ENCODE results near the gene SMAD2. TPM values are rescaled to one million over a fixed set of nuclear protein-coding genes. Genes with fewer than 3 reads are reported as not detected.

SMAD2 gene
- total and polyA plus RNA-seq, 2 experiments from 2014 or later = 30.9 to 90.7 TPM

DNA sequence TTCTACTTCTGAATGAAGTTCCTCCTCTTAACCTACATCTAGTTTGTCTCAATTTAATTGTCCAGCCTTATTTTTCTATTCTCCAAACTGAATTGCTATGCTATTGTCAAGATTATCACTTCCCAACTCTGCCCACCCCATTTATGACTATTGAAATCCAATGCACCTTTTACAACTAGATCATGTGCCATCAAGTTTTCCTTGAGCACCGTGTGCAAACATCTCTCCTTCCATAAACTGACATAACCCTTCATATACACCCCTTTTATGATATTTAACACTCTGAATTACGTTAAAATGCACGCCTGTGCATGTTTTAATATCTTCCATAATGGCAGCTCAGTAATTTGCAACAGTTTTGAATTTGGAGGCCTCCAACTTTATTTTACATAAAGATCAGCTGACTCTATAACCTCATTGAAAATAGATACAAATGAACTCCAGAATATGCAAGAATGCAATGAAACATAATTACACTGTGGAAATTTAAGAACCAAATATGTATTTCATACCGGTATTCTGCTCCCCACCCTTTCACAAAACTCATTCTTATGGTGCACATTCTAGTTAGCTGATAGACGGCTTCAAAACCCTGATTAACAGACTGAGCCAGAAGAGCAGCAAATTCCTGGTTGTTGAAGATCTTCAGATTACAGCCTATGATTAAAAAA, 85.5 kb downstream of the SMAD2 start:
- H3K9me2 ChIP-seq (ENCODE audit: insufficient read depth) = no peaks in the 10 kb centered on the region
- no peaks in the 10 kb centered on the region for H3K4me1 ChIP-seq (ENCODE audit: insufficient read depth)
- H3K4me2 ChIP-seq = no peak overlapping the region
- no peak for TF ChIP-seq ETS1 (IDR thresholded peaks at IDR 0.05)
- TF ChIP-seq, protein P1, sequence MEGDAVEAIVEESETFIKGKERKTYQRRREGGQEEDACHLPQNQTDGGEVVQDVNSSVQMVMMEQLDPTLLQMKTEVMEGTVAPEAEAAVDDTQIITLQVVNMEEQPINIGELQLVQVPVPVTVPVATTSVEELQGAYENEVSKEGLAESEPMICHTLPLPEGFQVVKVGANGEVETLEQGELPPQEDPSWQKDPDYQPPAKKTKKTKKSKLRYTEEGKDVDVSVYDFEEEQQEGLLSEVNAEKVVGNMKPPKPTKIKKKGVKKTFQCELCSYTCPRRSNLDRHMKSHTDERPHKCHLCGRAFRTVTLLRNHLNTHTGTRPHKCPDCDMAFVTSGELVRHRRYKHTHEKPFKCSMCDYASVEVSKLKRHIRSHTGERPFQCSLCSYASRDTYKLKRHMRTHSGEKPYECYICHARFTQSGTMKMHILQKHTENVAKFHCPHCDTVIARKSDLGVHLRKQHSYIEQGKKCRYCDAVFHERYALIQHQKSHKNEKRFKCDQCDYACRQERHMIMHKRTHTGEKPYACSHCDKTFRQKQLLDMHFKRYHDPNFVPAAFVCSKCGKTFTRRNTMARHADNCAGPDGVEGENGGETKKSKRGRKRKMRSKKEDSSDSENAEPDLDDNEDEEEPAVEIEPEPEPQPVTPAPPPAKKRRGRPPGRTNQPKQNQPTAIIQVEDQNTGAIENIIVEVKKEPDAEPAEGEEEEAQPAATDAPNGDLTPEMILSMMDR (conservative IDR thresholded peaks at IDR 0.05; ENCODE audit: low read depth in 2 of 2) = no peak
- TF ChIP-seq POLR2AphosphoS5 (IDR thresholded peaks at IDR 0.05; ENCODE audit: low read depth) = no peak
- TF ChIP-seq STAT1 (IDR thresholded peaks at IDR 0.05; ENCODE audit: unreplicated experiment) = no peak
- no peak for TF ChIP-seq ZNF114 (CRISPR knock-in tag; IDR thresholded peaks at IDR 0.05)
- TF ChIP-seq ZNF331 (CRISPR knock-in tag; IDR thresholded peaks at IDR 0.05; ENCODE audit: low read depth) = no peak
- TF ChIP-seq, protein P2, sequence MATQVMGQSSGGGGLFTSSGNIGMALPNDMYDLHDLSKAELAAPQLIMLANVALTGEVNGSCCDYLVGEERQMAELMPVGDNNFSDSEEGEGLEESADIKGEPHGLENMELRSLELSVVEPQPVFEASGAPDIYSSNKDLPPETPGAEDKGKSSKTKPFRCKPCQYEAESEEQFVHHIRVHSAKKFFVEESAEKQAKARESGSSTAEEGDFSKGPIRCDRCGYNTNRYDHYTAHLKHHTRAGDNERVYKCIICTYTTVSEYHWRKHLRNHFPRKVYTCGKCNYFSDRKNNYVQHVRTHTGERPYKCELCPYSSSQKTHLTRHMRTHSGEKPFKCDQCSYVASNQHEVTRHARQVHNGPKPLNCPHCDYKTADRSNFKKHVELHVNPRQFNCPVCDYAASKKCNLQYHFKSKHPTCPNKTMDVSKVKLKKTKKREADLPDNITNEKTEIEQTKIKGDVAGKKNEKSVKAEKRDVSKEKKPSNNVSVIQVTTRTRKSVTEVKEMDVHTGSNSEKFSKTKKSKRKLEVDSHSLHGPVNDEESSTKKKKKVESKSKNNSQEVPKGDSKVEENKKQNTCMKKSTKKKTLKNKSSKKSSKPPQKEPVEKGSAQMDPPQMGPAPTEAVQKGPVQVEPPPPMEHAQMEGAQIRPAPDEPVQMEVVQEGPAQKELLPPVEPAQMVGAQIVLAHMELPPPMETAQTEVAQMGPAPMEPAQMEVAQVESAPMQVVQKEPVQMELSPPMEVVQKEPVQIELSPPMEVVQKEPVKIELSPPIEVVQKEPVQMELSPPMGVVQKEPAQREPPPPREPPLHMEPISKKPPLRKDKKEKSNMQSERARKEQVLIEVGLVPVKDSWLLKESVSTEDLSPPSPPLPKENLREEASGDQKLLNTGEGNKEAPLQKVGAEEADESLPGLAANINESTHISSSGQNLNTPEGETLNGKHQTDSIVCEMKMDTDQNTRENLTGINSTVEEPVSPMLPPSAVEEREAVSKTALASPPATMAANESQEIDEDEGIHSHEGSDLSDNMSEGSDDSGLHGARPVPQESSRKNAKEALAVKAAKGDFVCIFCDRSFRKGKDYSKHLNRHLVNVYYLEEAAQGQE (IDR thresholded peaks at IDR 0.05; ENCODE audit: unreplicated experiment) = no peak
- TF ChIP-seq JUNB (IDR thresholded peaks at IDR 0.05; ENCODE audit: unreplicated experiment) = no peak
- TF ChIP-seq EZH2phosphoT487 (IDR thresholded peaks at IDR 0.05; ENCODE audit: unreplicated experiment) = no peak
- TF ChIP-seq NANOG (IDR thresholded peaks at IDR 0.05; ENCODE audit: borderline replicate concordance) = no peak
- TF ChIP-seq EZH2 (IDR thresholded peaks at IDR 0.05; ENCODE audit: low read depth, unreplicated experiment) = no peak
- TF ChIP-seq, protein P3, sequence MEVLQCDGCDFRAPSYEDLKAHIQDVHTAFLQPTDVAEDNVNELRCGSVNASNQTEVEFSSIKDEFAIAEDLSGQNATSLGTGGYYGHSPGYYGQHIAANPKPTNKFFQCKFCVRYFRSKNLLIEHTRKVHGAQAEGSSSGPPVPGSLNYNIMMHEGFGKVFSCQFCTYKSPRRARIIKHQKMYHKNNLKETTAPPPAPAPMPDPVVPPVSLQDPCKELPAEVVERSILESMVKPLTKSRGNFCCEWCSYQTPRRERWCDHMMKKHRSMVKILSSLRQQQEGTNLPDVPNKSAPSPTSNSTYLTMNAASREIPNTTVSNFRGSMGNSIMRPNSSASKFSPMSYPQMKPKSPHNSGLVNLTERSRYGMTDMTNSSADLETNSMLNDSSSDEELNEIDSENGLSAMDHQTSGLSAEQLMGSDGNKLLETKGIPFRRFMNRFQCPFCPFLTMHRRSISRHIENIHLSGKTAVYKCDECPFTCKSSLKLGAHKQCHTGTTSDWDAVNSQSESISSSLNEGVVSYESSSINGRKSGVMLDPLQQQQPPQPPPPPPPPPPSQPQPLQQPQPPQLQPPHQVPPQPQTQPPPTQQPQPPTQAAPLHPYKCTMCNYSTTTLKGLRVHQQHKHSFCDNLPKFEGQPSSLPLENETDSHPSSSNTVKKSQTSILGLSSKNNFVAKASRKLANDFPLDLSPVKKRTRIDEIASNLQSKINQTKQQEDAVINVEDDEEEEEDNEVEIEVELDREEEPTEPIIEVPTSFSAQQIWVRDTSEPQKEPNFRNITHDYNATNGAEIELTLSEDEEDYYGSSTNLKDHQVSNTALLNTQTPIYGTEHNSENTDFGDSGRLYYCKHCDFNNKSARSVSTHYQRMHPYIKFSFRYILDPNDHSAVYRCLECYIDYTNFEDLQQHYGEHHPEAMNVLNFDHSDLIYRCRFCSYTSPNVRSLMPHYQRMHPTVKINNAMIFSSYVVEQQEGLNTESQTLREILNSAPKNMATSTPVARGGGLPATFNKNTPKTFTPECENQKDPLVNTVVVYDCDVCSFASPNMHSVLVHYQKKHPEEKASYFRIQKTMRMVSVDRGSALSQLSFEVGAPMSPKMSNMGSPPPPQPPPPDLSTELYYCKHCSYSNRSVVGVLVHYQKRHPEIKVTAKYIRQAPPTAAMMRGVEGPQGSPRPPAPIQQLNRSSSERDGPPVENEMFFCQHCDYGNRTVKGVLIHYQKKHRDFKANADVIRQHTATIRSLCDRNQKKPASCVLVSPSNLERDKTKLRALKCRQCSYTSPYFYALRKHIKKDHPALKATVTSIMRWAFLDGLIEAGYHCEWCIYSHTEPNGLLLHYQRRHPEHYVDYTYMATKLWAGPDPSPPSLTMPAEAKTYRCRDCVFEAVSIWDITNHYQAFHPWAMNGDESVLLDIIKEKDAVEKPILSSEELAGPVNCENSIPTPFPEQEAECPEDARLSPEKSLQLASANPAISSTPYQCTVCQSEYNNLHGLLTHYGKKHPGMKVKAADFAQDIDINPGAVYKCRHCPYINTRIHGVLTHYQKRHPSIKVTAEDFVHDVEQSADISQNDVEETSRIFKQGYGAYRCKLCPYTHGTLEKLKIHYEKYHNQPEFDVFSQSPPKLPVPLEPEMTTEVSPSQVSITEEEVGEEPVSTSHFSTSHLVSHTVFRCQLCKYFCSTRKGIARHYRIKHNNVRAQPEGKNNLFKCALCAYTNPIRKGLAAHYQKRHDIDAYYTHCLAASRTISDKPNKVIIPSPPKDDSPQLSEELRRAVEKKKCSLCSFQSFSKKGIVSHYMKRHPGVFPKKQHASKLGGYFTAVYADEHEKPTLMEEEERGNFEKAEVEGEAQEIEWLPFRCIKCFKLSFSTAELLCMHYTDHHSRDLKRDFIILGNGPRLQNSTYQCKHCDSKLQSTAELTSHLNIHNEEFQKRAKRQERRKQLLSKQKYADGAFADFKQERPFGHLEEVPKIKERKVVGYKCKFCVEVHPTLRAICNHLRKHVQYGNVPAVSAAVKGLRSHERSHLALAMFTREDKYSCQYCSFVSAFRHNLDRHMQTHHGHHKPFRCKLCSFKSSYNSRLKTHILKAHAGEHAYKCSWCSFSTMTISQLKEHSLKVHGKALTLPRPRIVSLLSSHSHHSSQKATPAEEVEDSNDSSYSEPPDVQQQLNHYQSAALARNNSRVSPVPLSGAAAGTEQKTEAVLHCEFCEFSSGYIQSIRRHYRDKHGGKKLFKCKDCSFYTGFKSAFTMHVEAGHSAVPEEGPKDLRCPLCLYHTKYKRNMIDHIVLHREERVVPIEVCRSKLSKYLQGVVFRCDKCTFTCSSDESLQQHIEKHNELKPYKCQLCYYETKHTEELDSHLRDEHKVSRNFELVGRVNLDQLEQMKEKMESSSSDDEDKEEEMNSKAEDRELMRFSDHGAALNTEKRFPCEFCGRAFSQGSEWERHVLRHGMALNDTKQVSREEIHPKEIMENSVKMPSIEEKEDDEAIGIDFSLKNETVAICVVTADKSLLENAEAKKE (CRISPR knock-in tag; IDR thresholded peaks at IDR 0.05) = no peak
- TF ChIP-seq CREB1 (CRISPR knock-in tag; IDR thresholded peaks at IDR 0.05; ENCODE audit: low read depth) = no peak
- no peak for DNase-seq (ENCODE audit: low spot score)
- H2AFZ ChIP-seq = no peak overlapping the region
- Mint-ChIP-seq H3K4me1 (no peaks in the 10 kb centered on the region), H3K9me3 (no peaks in the 10 kb centered on the region; the same call in 2 of the 3 replicates), H3K4me3 (no peak overlapping the region), H3K27ac (no peak overlapping the region), H3K36me3 (ENCODE audit: low read depth) (peaks cover 51% of the 10 kb centered on the region), H3K27me3 (ENCODE audit: insufficient read depth, low read depth, poor library complexity) (peaks cover 2% of the 10 kb centered on the region)
- ATAC-seq = no peak
- H3K27ac ChIP-seq (ENCODE audit: low read depth) = no peak overlapping the region
- no peaks in the 10 kb centered on the region for H3K27me3 ChIP-seq (ENCODE audit: insufficient read depth)
- no peak overlapping the region for H3K4me3 ChIP-seq
- no peaks in the 10 kb centered on the region for H3F3A ChIP-seq (replicated peaks; ENCODE audit: low read depth)
- no peaks in the 10 kb centered on the region for H4K20me1 ChIP-seq (replicated peaks; ENCODE audit: insufficient read depth)
- no peaks in the 10 kb centered on the region for H3K79me2 ChIP-seq (replicated peaks; ENCODE audit: insufficient read depth)
- peaks cover 31% of the 10 kb centered on the region for H3K36me3 ChIP-seq (ENCODE audit: insufficient read depth)

All from GM23338 (cell line).